ENCODE data around the gene FAM240A. TPM values are rescaled to one million over a fixed set of nuclear protein-coding genes. Genes with fewer than 3 reads are reported as not detected.

The FAM240A gene
- total RNA-seq, 1 experiment from 2014 or later, result not detected

- no TSS peak for BruUV-seq (replicated peaks)
- ChIA-PET CTCF (interaction anchor here (0.9 kb wide), 1 partner anchor 27 kb away, joined by 3 read pairs; the partner anchor contains the start of gene ALS2CL), POLR2A (no interaction called here), RAD21 (ENCODE audit: low non-redundant PET in 1 of 2, low total read pairs in 2 of 2, uncharacterized antibody in 2 of 2, unreplicated experiment in 2 of 2) (no interaction called here)
- no peak overlapping the region for H3K4me3 ChIP-seq (replicated peaks in 1 of 2; ENCODE audit: low read depth in 1 of 2, low read length in 2 of 2)
- intact Hi-C loops (cut with micrococcal nuclease), result no loop called here
- peaks cover 3 to 4% of the 10 kb centered on the region in 2 experiments; a peak in 3 of 4 replicates for H3K4me1 ChIP-seq (ENCODE audit: control insufficient read depth in 1 of 2, insufficient read depth in 2 of 2, low read length in 2 of 2)
- no peak overlapping the region for H3K9ac ChIP-seq (ENCODE audit: low read length)
- H3K9me3 ChIP-seq (ENCODE audit: control insufficient read depth in 1 of 2, insufficient read depth in 1 of 2, low read depth in 1 of 2, low read length in 2 of 2), result no peaks in the 10 kb centered on the region
- no peak overlapping the region for H3K27ac ChIP-seq (ENCODE audit: low read depth, low read length)
- no peaks in the 10 kb centered on the region for H3K36me3 ChIP-seq (ENCODE audit: control insufficient read depth in 1 of 2, insufficient read depth in 2 of 2, low read length in 2 of 2)
- H3K27me3 ChIP-seq (ENCODE audit: insufficient read depth, low read length), result no peaks in the 10 kb centered on the region
- H2AFZ ChIP-seq (ENCODE audit: low read depth, low read length, poor library complexity, severe bottlenecking), result no peak overlapping the region
- no peaks in the 10 kb centered on the region for H3K79me2 ChIP-seq (ENCODE audit: insufficient read depth, low read length)
- H4K20me1 ChIP-seq (ENCODE audit: insufficient read depth), result no peaks in the 10 kb centered on the region
- no peaks in the 10 kb centered on the region for H3K9me2 ChIP-seq (ENCODE audit: insufficient read depth)
- no peak overlapping the region for H3K4me2 ChIP-seq (ENCODE audit: low read length)
- TF ChIP-seq FOSL1 (IDR thresholded peaks at IDR 0.05; ENCODE audit: low read depth), result no peak
- TF ChIP-seq ZBTB33 (IDR thresholded peaks at IDR 0.05; ENCODE audit: extremely low read depth, insufficient replicate concordance, low read length), result no peak
- TF ChIP-seq CEBPB (IDR thresholded peaks at IDR 0.05; ENCODE audit: low read depth), result no peak
- TF ChIP-seq RAD21 (IDR thresholded peaks at IDR 0.05; ENCODE audit: low read depth), result no peak
- TF ChIP-seq YY1 (IDR thresholded peaks at IDR 0.05; ENCODE audit: extremely low read depth, insufficient replicate concordance, low read depth, low read length), result no peak
- TF ChIP-seq SRF (IDR thresholded peaks at IDR 0.05; ENCODE audit: low read depth), result no peak
- no peak for TF ChIP-seq CBX3 (IDR thresholded peaks at IDR 0.05; ENCODE audit: low read depth)
- ATAC-seq, result no peak
- DNase-seq (ENCODE audit: low read depth, low spot score), result no peak
Observed at GRCh38 chr3:46665763-46666452, 53.6 kb downstream of the FAM240A start.

GRCh38 chr3:46666453-46666845, 54.1 kb downstream of the FAM240A start:
- intact Hi-C loops (cut with micrococcal nuclease), result no loop called here
- Histone ChIP-seq H3K4me2 (ENCODE audit: low read length) (no peak overlapping the region), H3K36me3 (ENCODE audit: control insufficient read depth in 1 of 2, insufficient read depth in 2 of 2, low read length in 2 of 2) (no peaks in the 10 kb centered on the region), H3K79me2 (ENCODE audit: insufficient read depth, low read length) (no peaks in the 10 kb centered on the region), H3K9me2 (ENCODE audit: insufficient read depth) (no peaks in the 10 kb centered on the region), H4K20me1 (ENCODE audit: insufficient read depth) (no peaks in the 10 kb centered on the region), H3K4me3 (replicated peaks in 1 of 2; ENCODE audit: low read depth in 1 of 2, low read length in 2 of 2) (no peak overlapping the region), H3K9me3 (ENCODE audit: control insufficient read depth in 1 of 2, insufficient read depth in 1 of 2, low read depth in 1 of 2, low read length in 2 of 2) (no peaks in the 10 kb centered on the region), H3K9ac (ENCODE audit: low read length) (no peak overlapping the region), H2AFZ (ENCODE audit: low read depth, low read length, poor library complexity, severe bottlenecking) (no peak overlapping the region), H3K4me1 (ENCODE audit: control insufficient read depth in 1 of 2, insufficient read depth in 2 of 2, low read length in 2 of 2) (no peaks in the 10 kb centered on the region; a peak in 1 of 4 replicates), H3K27me3 (ENCODE audit: insufficient read depth, low read length) (no peaks in the 10 kb centered on the region), H3K27ac (ENCODE audit: low read depth, low read length) (no peak overlapping the region)
- no TSS peak for BruUV-seq (replicated peaks)
- RAD21 ChIA-PET (ENCODE audit: low non-redundant PET in 1 of 2, low total read pairs in 2 of 2, uncharacterized antibody in 2 of 2, unreplicated experiment in 2 of 2), result no interaction called here
- ATAC-seq (no peak), DNase-seq (ENCODE audit: low read depth, low spot score) (no peak)
- CTCF ChIA-PET, result interaction anchor here (0.9 kb wide), 1 partner anchor 27 kb away, joined by 3 read pairs; the partner anchor contains the start of gene ALS2CL
- POLR2A ChIA-PET, result no interaction called here
- no peak for TF ChIP-seq CBX3 (IDR thresholded peaks at IDR 0.05; ENCODE audit: low read depth)
- no peak for TF ChIP-seq REST (IDR thresholded peaks at IDR 0.05; ENCODE audit: low read depth)
- TF ChIP-seq POLR2AphosphoS5 (IDR thresholded peaks at IDR 0.05; ENCODE audit: low read depth, low read length), result no peak
- no peak for TF ChIP-seq ZNF274 (IDR thresholded peaks at IDR 0.05; ENCODE audit: low read depth, low read length)
- no peak for TF ChIP-seq JUND (IDR thresholded peaks at IDR 0.05)
- TF ChIP-seq EGR1 (IDR thresholded peaks at IDR 0.05; ENCODE audit: low read depth), result no peak
- no peak for TF ChIP-seq TCF7L2 (IDR thresholded peaks at IDR 0.05; ENCODE audit: borderline replicate concordance, extremely low read depth, insufficient read depth, insufficient read length)
- no peak for TF ChIP-seq CEBPB (IDR thresholded peaks at IDR 0.05; ENCODE audit: low read depth)
- no peak for TF ChIP-seq MAX (IDR thresholded peaks at IDR 0.05)
